ENCODE data around the gene RNGTT. TPM values are rescaled to one million over a fixed set of nuclear protein-coding genes. Genes with fewer than 3 reads are reported as not detected.

Gene RNGTT
- total and polyA plus RNA-seq, 10 of the 15 experiments (the other 5 are each of a cell fraction or from before 2014, with no cell fraction given): 7.7 to 30.4 (median 22.2) TPM

DNA sequence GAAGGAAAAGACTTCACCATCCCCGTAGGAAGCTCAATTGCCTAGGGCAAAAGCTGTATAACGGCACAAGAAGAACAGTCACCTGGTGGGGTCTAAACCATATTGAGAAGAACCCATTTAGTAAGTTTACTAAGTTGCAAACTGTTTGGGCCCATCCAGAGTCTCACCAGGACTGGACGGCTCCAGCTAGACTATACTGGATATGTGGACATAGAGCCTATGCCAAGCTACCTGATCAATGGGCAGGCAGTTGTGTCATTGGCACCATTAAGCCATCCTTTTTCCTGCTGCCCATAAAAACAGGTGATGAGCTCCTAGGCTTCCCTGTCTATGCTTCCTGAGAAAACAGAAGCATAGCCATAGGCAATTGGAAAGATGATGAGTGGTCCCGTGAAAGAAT is 293.9 kb downstream of the RNGTT start:
- CTCF ChIA-PET: no interaction called here
- H3K79me2 ChIP-seq (ENCODE audit: control insufficient read depth, insufficient read depth, low read length): no peaks in the 10 kb centered on the region
- no peak overlapping the region for H3K4me3 ChIP-seq
- POLR2A ChIA-PET: interaction anchor here (1.7 kb wide), 1 partner anchor 24 kb away, joined by 4 read pairs; no protein-coding TSS in a partner anchor
- TF ChIP-seq ZNF24 (IDR thresholded peaks at IDR 0.05) (no peak), NFYA (IDR thresholded peaks at IDR 0.05; ENCODE audit: borderline replicate concordance, low read depth, low read length) (no peak), NR2C2 (IDR thresholded peaks at IDR 0.05; ENCODE audit: borderline replicate concordance, control insufficient read depth, insufficient read length, low read depth) (no peak), NR2C1 (IDR thresholded peaks at IDR 0.05) (no peak), CHD4 (IDR thresholded peaks at IDR 0.05) (no peak), NFIC (IDR thresholded peaks at IDR 0.05; ENCODE audit: low read depth, low read length) (no peak), TCF3 (IDR thresholded peaks at IDR 0.05; ENCODE audit: borderline replicate concordance, insufficient read depth, low read depth, low read length) (no peak), TARDBP (IDR thresholded peaks at IDR 0.05; ENCODE audit: borderline replicate concordance) (no peak), EGR1 (IDR thresholded peaks at IDR 0.05; ENCODE audit: borderline replicate concordance in 1 of 2, low read depth in 2 of 2, low read length in 2 of 2) (no peak), FOXK2 (IDR thresholded peaks at IDR 0.05) (no peak), EP300 (IDR thresholded peaks at IDR 0.05; ENCODE audit: borderline replicate concordance in 1 of 2, control insufficient read depth in 1 of 2, low read depth in 2 of 2, low read length in 2 of 2) (no peak), ASH2L (IDR thresholded peaks at IDR 0.05; ENCODE audit: borderline replicate concordance, low read depth) (no peak), TCF7 (IDR thresholded peaks at IDR 0.05; ENCODE audit: borderline replicate concordance) (no peak)
- TF ChIP-seq, protein P1, sequence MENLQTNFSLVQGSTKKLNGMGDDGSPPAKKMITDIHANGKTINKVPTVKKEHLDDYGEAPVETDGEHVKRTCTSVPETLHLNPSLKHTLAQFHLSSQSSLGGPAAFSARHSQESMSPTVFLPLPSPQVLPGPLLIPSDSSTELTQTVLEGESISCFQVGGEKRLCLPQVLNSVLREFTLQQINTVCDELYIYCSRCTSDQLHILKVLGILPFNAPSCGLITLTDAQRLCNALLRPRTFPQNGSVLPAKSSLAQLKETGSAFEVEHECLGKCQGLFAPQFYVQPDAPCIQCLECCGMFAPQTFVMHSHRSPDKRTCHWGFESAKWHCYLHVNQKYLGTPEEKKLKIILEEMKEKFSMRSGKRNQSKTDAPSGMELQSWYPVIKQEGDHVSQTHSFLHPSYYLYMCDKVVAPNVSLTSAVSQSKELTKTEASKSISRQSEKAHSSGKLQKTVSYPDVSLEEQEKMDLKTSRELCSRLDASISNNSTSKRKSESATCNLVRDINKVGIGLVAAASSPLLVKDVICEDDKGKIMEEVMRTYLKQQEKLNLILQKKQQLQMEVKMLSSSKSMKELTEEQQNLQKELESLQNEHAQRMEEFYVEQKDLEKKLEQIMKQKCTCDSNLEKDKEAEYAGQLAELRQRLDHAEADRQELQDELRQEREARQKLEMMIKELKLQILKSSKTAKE (IDR thresholded peaks at IDR 0.05; ENCODE audit: low read depth, poor library complexity, severe bottlenecking): no peak
- TF ChIP-seq, protein P2, sequence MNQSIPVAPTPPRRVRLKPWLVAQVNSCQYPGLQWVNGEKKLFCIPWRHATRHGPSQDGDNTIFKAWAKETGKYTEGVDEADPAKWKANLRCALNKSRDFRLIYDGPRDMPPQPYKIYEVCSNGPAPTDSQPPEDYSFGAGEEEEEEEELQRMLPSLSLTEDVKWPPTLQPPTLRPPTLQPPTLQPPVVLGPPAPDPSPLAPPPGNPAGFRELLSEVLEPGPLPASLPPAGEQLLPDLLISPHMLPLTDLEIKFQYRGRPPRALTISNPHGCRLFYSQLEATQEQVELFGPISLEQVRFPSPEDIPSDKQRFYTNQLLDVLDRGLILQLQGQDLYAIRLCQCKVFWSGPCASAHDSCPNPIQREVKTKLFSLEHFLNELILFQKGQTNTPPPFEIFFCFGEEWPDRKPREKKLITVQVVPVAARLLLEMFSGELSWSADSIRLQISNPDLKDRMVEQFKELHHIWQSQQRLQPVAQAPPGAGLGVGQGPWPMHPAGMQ (IDR thresholded peaks at IDR 0.05; ENCODE audit: borderline replicate concordance): no peak
- TF ChIP-seq, protein P3, sequence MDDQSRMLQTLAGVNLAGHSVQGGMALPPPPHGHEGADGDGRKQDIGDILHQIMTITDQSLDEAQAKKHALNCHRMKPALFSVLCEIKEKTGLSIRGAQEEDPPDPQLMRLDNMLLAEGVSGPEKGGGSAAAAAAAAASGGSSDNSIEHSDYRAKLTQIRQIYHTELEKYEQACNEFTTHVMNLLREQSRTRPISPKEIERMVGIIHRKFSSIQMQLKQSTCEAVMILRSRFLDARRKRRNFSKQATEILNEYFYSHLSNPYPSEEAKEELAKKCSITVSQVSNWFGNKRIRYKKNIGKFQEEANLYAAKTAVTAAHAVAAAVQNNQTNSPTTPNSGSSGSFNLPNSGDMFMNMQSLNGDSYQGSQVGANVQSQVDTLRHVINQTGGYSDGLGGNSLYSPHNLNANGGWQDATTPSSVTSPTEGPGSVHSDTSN (IDR thresholded peaks at IDR 0.05; ENCODE audit: insufficient replicate concordance, low read depth, low read length): no peak
- H3K4me2 ChIP-seq (ENCODE audit: control insufficient read depth, insufficient read depth): no peak overlapping the region
- RAD21 ChIA-PET (ENCODE audit: unreplicated experiment): no interaction called here
- H4K20me1 ChIP-seq (ENCODE audit: control insufficient read depth, insufficient read depth): no peaks in the 10 kb centered on the region
- 99% methylated on average over 4 of the region's 4 CpGs for WGBS (ENCODE audit: insufficient coverage, insufficient replicate concordance, low lambda C conversion rate, missing lambda C conversion rate)
- SMC1A ChIA-PET (ENCODE audit: uncharacterized antibody, unreplicated experiment): interaction anchor here (0.7 to 1.4 kb wide), 3 partner anchors 12 to 38 kb away, joined by 3 read pairs; no protein-coding TSS in a partner anchor
- in situ Hi-C loops (cut with MboI) (no loop called here), intact Hi-C loops (cut with micrococcal nuclease; ENCODE audit: unreplicated experiment) (no loop called here)
- no peaks in the 10 kb centered on the region for H3K4me1 ChIP-seq (ENCODE audit: control insufficient read depth, insufficient read depth, low read length)
- H3K9ac ChIP-seq (ENCODE audit: control insufficient read depth, insufficient read depth, low read length): no peak overlapping the region
- H3K36me3 ChIP-seq (ENCODE audit: control insufficient read depth in 2 of 2, insufficient read depth in 2 of 2, low read length in 1 of 2): peaks cover 4 to 9% of the 10 kb centered on the region in 2 experiments; a peak in 3 of 4 replicates
- no peak for FAIRE-seq
- H3K27ac ChIP-seq (ENCODE audit: control insufficient read depth, insufficient read depth): no peak overlapping the region
- peaks cover 54% of the 10 kb centered on the region for H3K9me3 ChIP-seq (replicated peaks; ENCODE audit: control insufficient read depth, insufficient read depth, low read length)
- H3K27me3 ChIP-seq (replicated peaks in 1 of 2; ENCODE audit: control insufficient read depth in 2 of 2, insufficient read depth in 2 of 2, low read length in 1 of 2): no peaks in the 10 kb centered on the region
- ATAC-seq: no peak
- no TSS peak for BruUV-seq (replicated peaks)
- no peak overlapping the region for H2AFZ ChIP-seq (ENCODE audit: control insufficient read depth, low read depth, low read length)
- DNase-seq (ENCODE audit: low read depth, low spot score): no peak
